ENCODE measurements around the gene SCGB1A1. TPM values are rescaled to one million over a fixed set of nuclear protein-coding genes. Genes with fewer than 3 reads are reported as not detected.

Gene SCGB1A1
- total RNA-seq, 4 donors from 2014 or later, result 5.9 to 6.6 TPM; not detected in 2

- Histone ChIP-seq H3K27me3 (no peaks in the 10 kb centered on the region), H3K9me3 (no peaks in the 10 kb centered on the region), H3K4me3 (no peak overlapping the region), H3K4me1 (peaks cover 0 to 17% (median 0%) of the 10 kb centered on the region in 3 donors), H3K27ac (peak overlapping the region in 1 of 4 donors; percentile 8), H3K36me3 (no peaks in the 10 kb centered on the region)
- no peak for DNase-seq
- WGBS, 2 donors, result no CpG with 5 or more reads among the region's 1 CpG
- TF ChIP-seq CTCF (IDR thresholded peaks at IDR 0.05) (no peak), POLR2A (IDR thresholded peaks at IDR 0.05) (no peak)
- intact Hi-C loops (cut with DNase I), result no loop called here
Measured at GRCh38 chr11:62459080-62459479, 40.2 kb downstream of the SCGB1A1 start.

GRCh38 chr11:62461740-62462507 is 43.1 kb downstream of the SCGB1A1 start:
- Histone ChIP-seq H3K4me1 (peaks cover 0 to 17% (median 0%) of the 10 kb centered on the region in 3 donors), H3K27ac (peak overlapping the region in 1 of 4 donors; percentile 19), H3K9me3 (no peaks in the 10 kb centered on the region), H3K36me3 (no peaks in the 10 kb centered on the region), H3K27me3 (no peaks in the 10 kb centered on the region), H3K4me3 (no peak overlapping the region)
- intact Hi-C loops (cut with DNase I), result no loop called here
- WGBS, 2 donors, result 73 to 79% methylated on average over 12 to 15 of the region's 15 CpGs
- TF ChIP-seq POLR2A (IDR thresholded peaks at IDR 0.05) (no peak), CTCF (IDR thresholded peaks at IDR 0.05) (no peak)
- no peak for DNase-seq

GRCh38 chr11:62462508-62462892 is 43.7 kb downstream of the SCGB1A1 start:
- peaks cover 0 to 17% (median 0%) of the 10 kb centered on the region in 3 donors for H3K4me1 ChIP-seq
- H3K4me3 ChIP-seq, result no peak overlapping the region
- intact Hi-C loops (cut with DNase I), result no loop called here
- no peaks in the 10 kb centered on the region for H3K36me3 ChIP-seq
- H3K27me3 ChIP-seq, result no peaks in the 10 kb centered on the region
- 87 to 88% methylated on average over 9 of the region's 9 CpGs for WGBS, 2 donors
- DNase-seq, result no peak
- peak overlapping the region in 1 of 4 donors; percentile 19 for H3K27ac ChIP-seq
- TF ChIP-seq CTCF (IDR thresholded peaks at IDR 0.05), result no peak
- no peak for TF ChIP-seq POLR2A (IDR thresholded peaks at IDR 0.05)
- H3K9me3 ChIP-seq, result no peaks in the 10 kb centered on the region

GRCh38 chr11:62463121-62463542 is 44.3 kb downstream of the SCGB1A1 start:
- intact Hi-C loops (cut with DNase I), result no loop called here
- no peak overlapping the region for H3K27ac ChIP-seq
- peaks cover 0 to 16% (median 0%) of the 10 kb centered on the region in 3 donors for H3K4me1 ChIP-seq
- H3K4me3 ChIP-seq, result no peak overlapping the region
- DNase-seq, result no peak
- no peaks in the 10 kb centered on the region for H3K9me3 ChIP-seq
- no peaks in the 10 kb centered on the region for H3K36me3 ChIP-seq
- WGBS, 2 donors, result 69 to 77% methylated on average over 6 of the region's 6 CpGs
- H3K27me3 ChIP-seq, result no peaks in the 10 kb centered on the region
- TF ChIP-seq CTCF (IDR thresholded peaks at IDR 0.05) (no peak), POLR2A (IDR thresholded peaks at IDR 0.05) (no peak)

- H3K9me3 ChIP-seq, result no peaks in the 10 kb centered on the region
- intact Hi-C loops (cut with DNase I), result no loop called here
- H3K27me3 ChIP-seq, result no peaks in the 10 kb centered on the region
Measured at GRCh38 chr11:62464655-62465054, 45.8 kb downstream of the SCGB1A1 start.

More at GRCh38 chr11:62464655-62465054, 45.8 kb downstream of the SCGB1A1 start:
- H3K4me3 ChIP-seq, result no peak overlapping the region
- no peak overlapping the region for H3K27ac ChIP-seq
- 69 to 84% methylated on average over 7 of the region's 7 CpGs for WGBS, 2 donors
- TF ChIP-seq POLR2A (IDR thresholded peaks at IDR 0.05) (no peak), CTCF (IDR thresholded peaks at IDR 0.05) (no peak)
- no peak for DNase-seq
- no peaks in the 10 kb centered on the region for H3K36me3 ChIP-seq
- H3K4me1 ChIP-seq, result peaks cover 0 to 13% (median 0%) of the 10 kb centered on the region in 3 donors

Data from esophagus squamous epithelium (tissue), 5 donors.